HFFc6 (cell line): ENCODE data around the gene NTHL1. TPM values are rescaled to one million over a fixed set of nuclear protein-coding genes. Genes with fewer than 3 reads are reported as not detected.
A peak's percentile ranks its signal among the peaks of the same experiment; 100 is the strongest.

Experiments used
- DNase-seq: peaks from one replicate; pipeline ENCODE4 v3.0.0-alpha.2; 2018
- H3K27ac Mint-ChIP-seq: 2 replicates; pipeline ENCODE4 v1.8.0; 2020; ENCODE audit warnings: mild to moderate bottlenecking, mixed read lengths
- H3K27me3 Mint-ChIP-seq: 2 replicates; pipeline ENCODE4 v1.8.0; 2021; ENCODE audit warnings: mild to moderate bottlenecking, moderate library complexity, mixed read lengths; ENCODE audit not compliant: insufficient read depth
- H3K36me3 Mint-ChIP-seq: 2 replicates; pipeline ENCODE4 v1.8.0; 2021; ENCODE audit warnings: low read depth, mixed read lengths
- H3K4me1 Mint-ChIP-seq: 2 replicates; pipeline ENCODE4 v1.8.0; 2020; ENCODE audit warnings: low read depth, mixed read lengths
- H3K4me3 Mint-ChIP-seq: 2 replicates; pipeline ENCODE4 v1.8.0; 2020; ENCODE audit warnings: mild to moderate bottlenecking, moderate library complexity, mixed read lengths
- H3K9me3 Mint-ChIP-seq: 2 replicates; pipeline ENCODE4 v1.8.0; 2020; ENCODE audit warnings: mild to moderate bottlenecking, mixed read lengths
- microRNA-seq: library from miRNA; unstranded; fragments of <30 nt; microRNA quantifications from one replicate; pipeline ENCODE4, GENCODE V29; 2019
- total RNA-seq, 6 experiments: library from RNA; stranded (reverse); fragmentation: NEBNext Ultra II Directional; extraction: Animal tissue kit (Norgen Biotek cat#: 25700); gene quantifications; 2 replicates in 1 of 6; 3 replicates in 5 of 6; pipeline ENCODE4 v1.2.3, GENCODE V29; 2021
- TF ChIP-seq, protein P1 (sequence below): fragments of 200-600 bp; sonication (generic); IDR thresholded peaks from 2 replicates; pipeline ENCODE4 v1.5.0; 2021; ENCODE audit warnings: antibody characterized with exemption, mild to moderate bottlenecking

The NTHL1 gene
- total RNA-seq, 6 experiments from 2014 or later = 23.7 to 31.5 (median 26.4) TPM

DNA sequence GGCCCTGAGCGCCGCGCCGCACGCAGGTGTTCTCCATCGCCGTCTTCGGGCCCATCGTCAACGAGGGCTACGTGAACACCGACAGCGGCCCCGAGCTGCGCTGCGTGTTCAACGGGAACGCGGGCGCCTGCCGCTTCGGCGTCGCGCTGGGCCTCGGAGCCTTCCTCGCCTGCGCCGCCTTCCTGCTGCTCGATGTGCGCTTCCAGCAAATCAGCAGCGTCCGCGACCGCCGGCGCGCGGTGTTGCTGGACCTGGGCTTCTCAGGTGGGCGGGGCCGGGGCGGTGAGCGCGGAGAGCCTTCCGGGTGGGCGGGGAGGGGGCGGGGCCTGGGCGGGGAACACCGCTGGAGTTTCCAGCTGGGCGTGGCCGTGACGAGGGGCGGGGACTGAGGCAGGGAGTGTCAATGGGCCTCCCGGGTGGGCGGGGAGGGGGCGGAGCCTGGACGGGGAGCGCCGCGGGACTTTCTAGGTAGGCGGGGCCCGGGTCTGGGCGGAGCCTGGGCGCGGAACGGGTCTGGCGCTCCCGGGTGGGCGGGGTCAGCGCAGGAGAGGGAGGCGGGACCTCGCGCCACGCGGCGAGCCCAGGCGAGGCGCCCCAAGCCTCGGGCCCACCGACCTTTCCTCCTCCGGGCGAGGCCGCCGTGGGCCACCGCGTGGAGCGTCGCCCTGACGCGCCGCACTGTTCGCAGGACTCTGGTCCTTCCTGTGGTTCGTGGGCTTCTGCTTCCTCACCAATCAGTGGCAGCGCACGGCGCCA lies 55.5 kb downstream of the NTHL1 start:
- no peak overlapping the region for H3K4me3 Mint-ChIP-seq

GRCh38 chr16:1991588-1991947 lies 56.1 kb downstream of the NTHL1 start:
- H3K27ac Mint-ChIP-seq = no peak overlapping the region
- H3K36me3 Mint-ChIP-seq = peaks cover 7% of the 10 kb centered on the region; the same call in 1 of the 2 replicates
- DNase-seq = no peak
- H3K27me3 Mint-ChIP-seq = peaks cover 10% of the 10 kb centered on the region; the same call in 1 of the 2 replicates
- no peak overlapping the region for H3K4me3 Mint-ChIP-seq
- H3K9me3 Mint-ChIP-seq = no peaks in the 10 kb centered on the region
- no peaks in the 10 kb centered on the region for H3K4me1 Mint-ChIP-seq
- TF ChIP-seq, protein P1, sequence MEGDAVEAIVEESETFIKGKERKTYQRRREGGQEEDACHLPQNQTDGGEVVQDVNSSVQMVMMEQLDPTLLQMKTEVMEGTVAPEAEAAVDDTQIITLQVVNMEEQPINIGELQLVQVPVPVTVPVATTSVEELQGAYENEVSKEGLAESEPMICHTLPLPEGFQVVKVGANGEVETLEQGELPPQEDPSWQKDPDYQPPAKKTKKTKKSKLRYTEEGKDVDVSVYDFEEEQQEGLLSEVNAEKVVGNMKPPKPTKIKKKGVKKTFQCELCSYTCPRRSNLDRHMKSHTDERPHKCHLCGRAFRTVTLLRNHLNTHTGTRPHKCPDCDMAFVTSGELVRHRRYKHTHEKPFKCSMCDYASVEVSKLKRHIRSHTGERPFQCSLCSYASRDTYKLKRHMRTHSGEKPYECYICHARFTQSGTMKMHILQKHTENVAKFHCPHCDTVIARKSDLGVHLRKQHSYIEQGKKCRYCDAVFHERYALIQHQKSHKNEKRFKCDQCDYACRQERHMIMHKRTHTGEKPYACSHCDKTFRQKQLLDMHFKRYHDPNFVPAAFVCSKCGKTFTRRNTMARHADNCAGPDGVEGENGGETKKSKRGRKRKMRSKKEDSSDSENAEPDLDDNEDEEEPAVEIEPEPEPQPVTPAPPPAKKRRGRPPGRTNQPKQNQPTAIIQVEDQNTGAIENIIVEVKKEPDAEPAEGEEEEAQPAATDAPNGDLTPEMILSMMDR = no peak

More for the DNA sequence above, 55.5 kb downstream of the NTHL1 start:
- Mint-ChIP-seq H3K27me3 (peaks cover 10% of the 10 kb centered on the region; the same call in 1 of the 2 replicates), H3K36me3 (peaks cover 5% of the 10 kb centered on the region; the same call in 1 of the 2 replicates), H3K27ac (no peak overlapping the region), H3K9me3 (no peaks in the 10 kb centered on the region), H3K4me1 (peaks cover 1% of the 10 kb centered on the region; the same call in 1 of the 2 replicates)
- TF ChIP-seq, protein P1 = no peak
- peak; percentile 66 for DNase-seq

DNA sequence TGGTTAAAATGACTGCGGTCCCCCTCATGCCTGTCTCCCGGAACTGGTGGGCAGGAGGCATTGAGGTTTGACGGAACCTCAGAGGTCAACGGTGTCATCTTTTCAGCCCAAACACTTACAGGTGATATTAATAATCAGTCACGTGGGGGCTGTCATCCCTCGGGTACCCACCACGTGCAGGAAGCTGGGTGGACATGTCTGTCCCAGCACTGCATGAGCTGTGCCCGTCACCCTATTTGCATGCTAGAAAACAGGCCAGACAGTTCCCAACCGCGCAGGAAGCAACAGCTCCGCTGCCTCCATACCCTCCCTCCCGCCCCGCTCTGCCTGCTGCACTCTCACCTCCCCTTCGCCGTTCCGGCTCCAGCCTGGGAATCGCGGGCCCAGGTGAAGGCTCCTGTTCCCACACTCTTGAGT lies 56.5 kb downstream of the NTHL1 start:
- peaks cover 10% of the 10 kb centered on the region; the same call in 1 of the 2 replicates for H3K27me3 Mint-ChIP-seq
- no peak overlapping the region for H3K27ac Mint-ChIP-seq
- no peaks in the 10 kb centered on the region for H3K4me1 Mint-ChIP-seq
- H3K36me3 Mint-ChIP-seq = peaks cover 10% of the 10 kb centered on the region; the same call in 1 of the 2 replicates
- no peaks in the 10 kb centered on the region for H3K9me3 Mint-ChIP-seq
- H3K4me3 Mint-ChIP-seq = no peak overlapping the region
- TF ChIP-seq, protein P1 = no peak
- DNase-seq = no peak

GRCh38 chr16:1990351-1991134 lies 57.1 kb downstream of the NTHL1 start:
- H3K27me3 Mint-ChIP-seq = peaks cover 10% of the 10 kb centered on the region; the same call in 1 of the 2 replicates
- DNase-seq = no peak
- peaks cover 9% of the 10 kb centered on the region; the same call in 1 of the 2 replicates for H3K36me3 Mint-ChIP-seq
- H3K9me3 Mint-ChIP-seq = no peaks in the 10 kb centered on the region
- H3K27ac Mint-ChIP-seq = no peak overlapping the region
- H3K4me1 Mint-ChIP-seq = no peaks in the 10 kb centered on the region
- H3K4me3 Mint-ChIP-seq = no peak overlapping the region
- TF ChIP-seq, protein P1 = no peak

- Mint-ChIP-seq H3K27me3 (peaks cover 10% of the 10 kb centered on the region; the same call in 1 of the 2 replicates), H3K4me3 (no peak overlapping the region), H3K27ac (no peak overlapping the region), H3K36me3 (0 out of 2 replicates have a peak, but pooled peaks cover 5% of the 10 kb centered on the region), H3K4me1 (peaks cover 4% of the 10 kb centered on the region), H3K9me3 (no peaks in the 10 kb centered on the region)
- DNase-seq = no peak
- TF ChIP-seq, protein P1 = no peak
These were observed 57.6 kb downstream of the NTHL1 start for GRCh38 chr16:1990101-1990350.

Small RNA genes lying within 50 kb of the gene (microRNA-seq; reads per million reads assigned to microRNA genes)
- not detected for gene MIR1225

Other genes with a start within 250 kb of the NTHL1 start
- 10 to 100 TPM; 34.2 to 55.3 (median 38.7) TPM for gene HAGH, start 221.0 kb downstream of the NTHL1 start, total RNA-seq
- gene FAHD1, start 220.6 kb downstream of the NTHL1 start, total RNA-seq = 10 to 100 TPM; 29.4 to 40.7 (median 31.2) TPM
- gene MEIOB, start 175.7 kb downstream of the NTHL1 start, total RNA-seq = not detected
- not detected for gene HS3ST6, start 129.4 kb downstream of the NTHL1 start, total RNA-seq
- 10 to 100 TPM; 21.0 to 27.4 (median 22.7) TPM for gene MSRB1, start 104.6 kb downstream of the NTHL1 start, total RNA-seq
- gene RPL3L, start 93.1 kb downstream of the NTHL1 start, total RNA-seq = not detected
- 100 to 1,000 TPM; 146 to 190 (median 173) TPM for gene NDUFB10, start 88.3 kb downstream of the NTHL1 start, total RNA-seq
- 1,000 to 10,000 TPM; 2,281 to 2,831 (median 2,477) TPM for gene RPS2, start 83.0 kb downstream of the NTHL1 start, total RNA-seq
- gene RNF151, start 81.0 kb downstream of the NTHL1 start, total RNA-seq = not detected
- gene TBL3, start 75.8 kb downstream of the NTHL1 start, total RNA-seq = 10 to 100 TPM; 42.4 to 47.3 (median 44.1) TPM
- under 1 TPM in 3 of 6 experiments, not detected in 3; 0.28 to 0.46 (median 0.45) TPM for gene NOXO1, start 66.4 kb downstream of the NTHL1 start, total RNA-seq
- 10 to 100 TPM; 28.8 to 45.5 (median 40.2) TPM for gene GFER, start 63.6 kb downstream of the NTHL1 start, total RNA-seq
- 1 to 10 TPM in 5 of 6 experiments, under 1 TPM in 1; 0.96 to 1.4 (median 1.2) TPM for gene SYNGR3, start 57.9 kb downstream of the NTHL1 start, total RNA-seq
- 10 to 100 TPM; 37.1 to 48.1 (median 40.7) TPM for gene ZNF598, start 38.0 kb downstream of the NTHL1 start, total RNA-seq
- gene NPW, start 28.0 kb downstream of the NTHL1 start, total RNA-seq = 1 to 10 TPM in 4 of 6 experiments, under 1 TPM in 2; 0.57 to 2.1 (median 1.4) TPM
- gene NHERF2, start 20.9 kb downstream of the NTHL1 start, total RNA-seq = 100 to 1,000 TPM; 140 to 177 (median 152) TPM
- 10 to 100 TPM; 72.0 to 88.3 (median 83.2) TPM for gene TSC2, start 151 bp upstream of the NTHL1 start, total RNA-seq
- gene PKD1, start 88.1 kb upstream of the NTHL1 start, total RNA-seq = 100 to 1,000 TPM in 1 of 6 experiments, 10 to 100 TPM in 5; 77.9 to 118 (median 82.5) TPM
- 1 to 10 TPM in 1 of 6 experiments, under 1 TPM in 5; 0.31 to 1.2 (median 0.65) TPM for gene RAB26, start 100.8 kb upstream of the NTHL1 start, total RNA-seq
- 10 to 100 TPM; 81.4 to 88.3 (median 85.3) TPM for gene TRAF7, start 107.9 kb upstream of the NTHL1 start, total RNA-seq
- gene CASKIN1, start 148.8 kb upstream of the NTHL1 start, total RNA-seq = under 1 TPM; 0.06 to 0.56 (median 0.11) TPM
- 10 to 100 TPM; 32.7 to 39.4 (median 37.5) TPM for gene MLST8, start 157.6 kb upstream of the NTHL1 start, total RNA-seq
- gene BRICD5, start 163.0 kb upstream of the NTHL1 start, total RNA-seq = 1 to 10 TPM; 1.1 to 2.6 (median 1.8) TPM
- 10 to 100 TPM; 12.8 to 17.8 (median 15.1) TPM for gene PGP, start 167.0 kb upstream of the NTHL1 start, total RNA-seq
- gene E4F1, start 175.8 kb upstream of the NTHL1 start, total RNA-seq = 10 to 100 TPM; 15.8 to 19.8 (median 16.7) TPM
- 1 to 10 TPM in 4 of 6 experiments, under 1 TPM in 2; 0.82 to 1.5 (median 1.1) TPM for gene DNASE1L2, start 188.6 kb upstream of the NTHL1 start, total RNA-seq
- gene ECI1, start 203.8 kb upstream of the NTHL1 start, total RNA-seq = 10 to 100 TPM; 30.3 to 47.8 (median 35.4) TPM
- gene RNPS1, start 220.3 kb upstream of the NTHL1 start, total RNA-seq = 100 to 1,000 TPM; 127 to 163 (median 140) TPM